Body of pancreas (tissue), 4 donors: ENCODE data around the gene WNT7B. TPM values are rescaled to one million over a fixed set of nuclear protein-coding genes. Genes with fewer than 3 reads are reported as not detected.
A peak's percentile ranks its signal among the peaks of the same experiment; 100 is the strongest.

Experiments used
- ATAC-seq: fragments of 150-250 bp; one replicate; pipeline ENCODE4 v1.9.1; 2016
- DNase-seq, 4 donors: peaks; one replicate each; pipeline ENCODE4 v3.0.0-alpha.2; 2019
- H3K27ac ChIP-seq, 4 donors: fragments of 200-600 bp; sonication (generic); 1 replicate in 3 of 4; 2 replicates in 1 of 4; pipeline versions ENCODE4 v1.5.1 to v1.6.1; 2016 to 2019; ENCODE audit warnings: mild to moderate bottlenecking in 1 of 4, mixed read lengths in 1 of 4, moderate library complexity in 1 of 4
- H3K27me3 ChIP-seq, 2 donors: fragments of 200-600 bp; sonication (generic); one replicate each; pipeline ENCODE4 v1.6.0; 2016; ENCODE audit warnings: mild to moderate bottlenecking in 1 of 2
- H3K36me3 ChIP-seq, 2 donors: fragments of 200-600 bp; sonication (generic); replicated peaks in 1 of 2; 2 replicates each; pipeline ENCODE4 v1.5.1; 2016; ENCODE audit warnings: low read depth in 2 of 2; ENCODE audit not compliant: insufficient read depth in 1 of 2
- H3K4me1 ChIP-seq: fragments of 200-600 bp; sonication (generic); one replicate; pipeline ENCODE4 v1.6.0; 2016
- H3K4me3 ChIP-seq, 2 donors: fragments of 200-600 bp; sonication (generic); 1 replicate in 1 of 2; 2 replicates in 1 of 2; pipeline ENCODE4 v1.5.1; 2016 to 2019
- H3K9me3 ChIP-seq, 3 donors: fragments of 200-600 bp; sonication (generic); 1 replicate in 2 of 3; 2 replicates in 1 of 3; pipeline ENCODE4 v1.5.1; 2016
- POLR2A ChIP-seq, 3 donors: fragments of 450-650 bp; IDR thresholded peaks; one replicate each; pipeline ENCODE4 v1.6.1; 2016; ENCODE audit warnings: antibody characterized with exemption in 3 of 3, mild to moderate bottlenecking in 2 of 3
- WGBS, 2 donors: methylation state at CpG; one replicate each; pipeline ENCODE4 v1.1.5; 2017; 5-methylcytosine and 5-hydroxymethylcytosine counted together
- intact Hi-C: fragments of 100-400 bp; cut with DNase I; formaldehyde crosslinking; loops from one replicate; pipeline ENCODE4 v1.15.1; 2023
- total RNA-seq, 2 donors: library from RNA; depleted of rRNA; stranded (reverse); fragments of >200 nt; gene quantifications; one replicate each; pipeline ENCODE4 v1.1.0, GENCODE V29; 2016
- TF ChIP-seq, protein P1 (sequence below), 7 experiments: fragments of 450-650 bp in 4 of 7; fragments of 200-600 bp in 3 of 7; sonication (generic) in 3 of 7; IDR thresholded peaks; one replicate each; pipeline ENCODE4 v1.5.1; 2016 to 2019; ENCODE audit warnings: antibody characterized with exemption in 7 of 7

The WNT7B gene
- total RNA-seq, 2 donors from 2014 or later: 2.1 TPM; not detected in 1

DNA sequence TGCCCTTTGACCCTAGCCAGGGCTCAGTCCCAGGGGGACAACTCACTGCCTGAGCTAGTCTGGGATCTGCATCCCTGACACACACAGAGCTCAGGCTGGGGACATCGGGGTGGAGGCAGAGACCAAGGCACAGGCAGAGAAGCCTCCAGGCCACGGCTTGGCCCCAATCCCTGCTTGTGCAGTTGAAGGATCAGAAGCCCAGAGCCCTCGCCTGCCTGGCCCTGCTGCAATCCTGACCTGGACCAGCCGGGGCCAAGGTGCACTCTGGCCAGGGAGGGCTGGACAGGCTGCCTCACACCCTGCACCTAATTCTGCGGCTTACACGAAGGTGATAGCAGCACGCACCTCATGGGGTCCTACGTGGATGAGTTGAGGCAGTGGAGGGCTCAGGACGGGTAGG lies 34.6 kb downstream of the WNT7B start:
- no peak for ATAC-seq
- no peak overlapping the region for H3K4me3 ChIP-seq
- intact Hi-C loops: no loop called here
- H3K27me3 ChIP-seq: no peaks in the 10 kb centered on the region
- no peaks in the 10 kb centered on the region for H3K36me3 ChIP-seq
- DNase-seq: no peak
- H3K4me1 ChIP-seq: no peaks in the 10 kb centered on the region
- TF ChIP-seq, protein P1, sequence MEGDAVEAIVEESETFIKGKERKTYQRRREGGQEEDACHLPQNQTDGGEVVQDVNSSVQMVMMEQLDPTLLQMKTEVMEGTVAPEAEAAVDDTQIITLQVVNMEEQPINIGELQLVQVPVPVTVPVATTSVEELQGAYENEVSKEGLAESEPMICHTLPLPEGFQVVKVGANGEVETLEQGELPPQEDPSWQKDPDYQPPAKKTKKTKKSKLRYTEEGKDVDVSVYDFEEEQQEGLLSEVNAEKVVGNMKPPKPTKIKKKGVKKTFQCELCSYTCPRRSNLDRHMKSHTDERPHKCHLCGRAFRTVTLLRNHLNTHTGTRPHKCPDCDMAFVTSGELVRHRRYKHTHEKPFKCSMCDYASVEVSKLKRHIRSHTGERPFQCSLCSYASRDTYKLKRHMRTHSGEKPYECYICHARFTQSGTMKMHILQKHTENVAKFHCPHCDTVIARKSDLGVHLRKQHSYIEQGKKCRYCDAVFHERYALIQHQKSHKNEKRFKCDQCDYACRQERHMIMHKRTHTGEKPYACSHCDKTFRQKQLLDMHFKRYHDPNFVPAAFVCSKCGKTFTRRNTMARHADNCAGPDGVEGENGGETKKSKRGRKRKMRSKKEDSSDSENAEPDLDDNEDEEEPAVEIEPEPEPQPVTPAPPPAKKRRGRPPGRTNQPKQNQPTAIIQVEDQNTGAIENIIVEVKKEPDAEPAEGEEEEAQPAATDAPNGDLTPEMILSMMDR (IDR thresholded peaks at IDR 0.05): no peak
- TF ChIP-seq POLR2A (IDR thresholded peaks at IDR 0.05): no peak
- 82 to 90% methylated on average over 5 to 9 of the region's 9 CpGs for WGBS, 2 donors
- H3K9me3 ChIP-seq: no peaks in the 10 kb centered on the region
- H3K27ac ChIP-seq: no peak overlapping the region

DNA sequence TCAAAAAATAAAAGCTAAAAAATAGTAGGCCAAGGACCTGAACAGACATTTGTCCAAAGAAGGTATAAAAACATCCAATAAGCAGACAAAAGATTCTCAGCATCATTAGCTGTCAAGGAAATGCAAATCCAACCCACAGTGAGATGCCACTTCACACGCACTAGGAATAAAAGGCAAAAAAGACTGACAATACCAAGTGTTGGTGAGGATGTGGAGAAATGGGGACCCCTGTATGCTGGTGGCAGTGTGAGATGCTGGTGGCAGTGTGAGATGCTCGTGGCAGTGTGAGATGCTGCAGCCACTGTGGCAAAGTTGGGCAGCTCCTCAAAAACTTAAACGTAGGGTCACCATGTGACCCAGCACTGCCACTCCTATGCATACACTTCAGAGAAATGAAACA lies 38.0 kb downstream of the WNT7B start:
- no peaks in the 10 kb centered on the region for H3K27me3 ChIP-seq
- intact Hi-C loops: no loop called here

DNA sequence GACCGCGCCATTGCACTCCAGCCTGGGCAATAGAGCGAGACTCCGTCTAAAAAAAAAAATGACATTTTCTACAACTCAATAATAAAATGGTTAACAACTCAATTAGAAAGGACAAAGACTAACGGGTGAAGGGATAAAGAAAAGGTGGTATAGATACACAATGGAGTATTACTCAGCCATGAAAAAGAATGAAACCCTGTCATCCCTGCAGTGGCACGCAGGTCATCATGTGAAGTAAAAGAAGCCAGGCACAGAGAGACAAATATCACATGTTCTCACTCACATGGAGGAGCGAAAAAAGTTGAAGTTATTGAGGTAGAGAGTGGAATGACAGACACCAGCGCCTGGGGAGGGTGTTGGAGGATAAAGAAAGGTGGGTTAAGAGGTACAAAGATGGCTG lies 39.0 kb downstream of the WNT7B start:
- H3K4me1 ChIP-seq: peaks cover 11% of the 10 kb centered on the region
- H3K27ac ChIP-seq: no peak overlapping the region
- TF ChIP-seq, protein P1 (IDR thresholded peaks at IDR 0.05): no peak
- no peak for TF ChIP-seq POLR2A (IDR thresholded peaks at IDR 0.05)
- 91 to 92% methylated on average over 8 of the region's 8 CpGs for WGBS, 2 donors
- H3K27me3 ChIP-seq: no peaks in the 10 kb centered on the region
- no peaks in the 10 kb centered on the region for H3K9me3 ChIP-seq
- DNase-seq: no peak
- H3K36me3 ChIP-seq: no peaks in the 10 kb centered on the region
- H3K4me3 ChIP-seq: no peak overlapping the region
- intact Hi-C loops: no loop called here
- no peak for ATAC-seq

More for the DNA sequence above, 38.0 kb downstream of the WNT7B start:
- Histone ChIP-seq H3K27ac (no peak overlapping the region), H3K36me3 (no peaks in the 10 kb centered on the region), H3K4me1 (peaks cover 11% of the 10 kb centered on the region), H3K4me3 (no peak overlapping the region), H3K9me3 (no peaks in the 10 kb centered on the region)
- ATAC-seq (no peak), DNase-seq (no peak)
- no peak for TF ChIP-seq POLR2A (IDR thresholded peaks at IDR 0.05)
- TF ChIP-seq, protein P1 (IDR thresholded peaks at IDR 0.05): no peak
- 89 to 97% methylated on average over 3 of the region's 3 CpGs for WGBS, 2 donors

DNA sequence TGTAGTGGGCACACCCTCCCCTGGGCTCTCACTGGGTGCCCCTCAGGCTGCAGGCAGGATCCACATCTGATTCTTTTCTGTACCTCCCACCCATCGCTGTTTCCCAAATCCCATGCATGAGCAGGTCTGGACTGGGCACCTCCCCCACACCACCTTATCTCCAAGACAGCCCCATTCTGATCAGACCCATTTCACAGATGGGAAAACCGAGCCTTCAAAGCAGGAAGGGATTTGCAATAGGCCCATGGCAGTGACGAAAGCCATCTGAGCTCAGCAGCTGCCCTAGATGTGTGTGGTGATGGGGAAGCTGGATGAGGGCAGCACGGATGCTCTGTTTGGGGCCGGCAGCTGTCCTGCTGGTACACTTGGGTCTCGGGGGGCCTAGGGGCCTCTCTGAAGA lies 41.4 kb downstream of the WNT7B start:
- no peak for DNase-seq
- Histone ChIP-seq H3K27ac (no peak overlapping the region), H3K4me1 (peaks cover 11% of the 10 kb centered on the region), H3K27me3 (no peaks in the 10 kb centered on the region), H3K36me3 (no peaks in the 10 kb centered on the region), H3K9me3 (no peaks in the 10 kb centered on the region), H3K4me3 (no peak overlapping the region)
- intact Hi-C loops: no loop called here
- TF ChIP-seq, protein P1 (IDR thresholded peaks at IDR 0.05): no peak
- TF ChIP-seq POLR2A (IDR thresholded peaks at IDR 0.05): no peak
- no peak for ATAC-seq
- WGBS, 2 donors: 54 to 79% methylated on average over 6 of the region's 6 CpGs

DNA sequence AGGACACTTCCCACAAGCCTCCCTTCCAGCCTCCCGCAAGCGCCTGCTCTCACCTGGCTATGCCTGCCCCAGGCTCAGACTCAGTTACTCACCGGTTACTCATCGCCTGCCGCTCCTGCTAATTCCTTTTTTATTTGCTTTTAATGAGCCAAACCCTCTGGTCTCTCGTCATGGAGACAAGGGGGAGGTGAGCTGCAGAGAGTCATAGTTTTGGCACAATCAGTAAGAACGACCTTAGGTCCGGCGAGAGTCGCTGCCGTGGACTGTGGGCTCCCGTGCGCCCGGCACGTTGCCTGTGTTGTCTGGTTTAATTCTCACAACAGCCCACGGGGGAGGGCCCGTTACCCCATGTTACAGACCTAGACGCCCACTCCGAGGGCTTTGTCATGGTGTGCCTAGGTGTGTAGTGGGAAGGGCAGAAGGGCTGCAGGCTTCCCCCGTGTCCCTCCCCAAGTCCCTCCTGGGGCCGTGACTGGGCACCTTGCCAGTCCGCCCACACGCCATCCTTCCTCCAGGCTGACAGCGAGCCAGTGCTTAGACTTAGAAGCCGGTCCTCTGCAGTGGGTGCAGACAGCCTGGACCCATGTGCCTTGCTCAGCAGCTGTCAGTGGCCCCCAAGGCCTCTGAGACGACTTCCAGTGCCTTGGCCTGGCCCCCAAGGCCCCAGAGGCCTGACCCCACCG lies 42.2 kb downstream of the WNT7B start:
- intact Hi-C loops: no loop called here
- WGBS, 2 donors: 9 to 18% methylated on average over 18 to 27 of the region's 27 CpGs
- peaks cover 11% of the 10 kb centered on the region for H3K4me1 ChIP-seq
- H3K36me3 ChIP-seq: no peaks in the 10 kb centered on the region
- ATAC-seq: peak; percentile 58
- TF ChIP-seq, protein P1 (IDR thresholded peaks at IDR 0.05): no peak
- no peak for TF ChIP-seq POLR2A (IDR thresholded peaks at IDR 0.05)
- peak; percentile 23 to 45 (median 41) for DNase-seq
- H3K4me3 ChIP-seq: no peak overlapping the region
- no peaks in the 10 kb centered on the region for H3K9me3 ChIP-seq
- H3K27me3 ChIP-seq: no peaks in the 10 kb centered on the region
- no peak overlapping the region for H3K27ac ChIP-seq
